IPS DF 19.7 (cell line): ENCODE measurements around the gene AGPAT2.
"Not testable (repeated sequence)": the region's sequence is repeated elsewhere in the genome, so short reads cannot be mapped to it uniquely, and the experiment has no call there.

Source experiments
- DNase-seq: peaks from one replicate; pipeline ENCODE4 v3.0.0-alpha.2; 2013; ENCODE audit warnings: low read depth, low spot score

Gene AGPAT2

GRCh38 chr9:136646827-136647711, 40.2 kb downstream of the AGPAT2 start:
- no peak for DNase-seq

- no peak for DNase-seq
Observed at GRCh38 chr9:136645903-136646754, 41.1 kb downstream of the AGPAT2 start.

- no peak for DNase-seq
Observed at GRCh38 chr9:136645352-136645902, 41.8 kb downstream of the AGPAT2 start.

GRCh38 chr9:136644593-136645351, 42.5 kb downstream of the AGPAT2 start:
- no peak for DNase-seq

GRCh38 chr9:136644343-136644592, 43.0 kb downstream of the AGPAT2 start:
- no peak for DNase-seq

- no peak for DNase-seq
Observed at GRCh38 chr9:136643596-136644342, 43.5 kb downstream of the AGPAT2 start.

- DNase-seq, result no peak
Observed at GRCh38 chr9:136642439-136642921, 44.8 kb downstream of the AGPAT2 start.

GRCh38 chr9:136640171-136641111, 46.8 kb downstream of the AGPAT2 start:
- no peak for DNase-seq

GRCh38 chr9:136634904-136635303, 52.4 kb downstream of the AGPAT2 start:
- DNase-seq, result no peak

- not testable (repeated sequence) for DNase-seq
Observed at GRCh38 chr9:136632491-136633106, 54.7 kb downstream of the AGPAT2 start.

- not testable (repeated sequence) for DNase-seq
Observed at GRCh38 chr9:136632072-136632471, 55.2 kb downstream of the AGPAT2 start.

GRCh38 chr9:136631038-136632000, 55.9 kb downstream of the AGPAT2 start:
- no peak for DNase-seq

GRCh38 chr9:136630662-136630992, 56.6 kb downstream of the AGPAT2 start:
- no peak for DNase-seq

- no peak for DNase-seq
Observed at GRCh38 chr9:136629879-136630661, 57.2 kb downstream of the AGPAT2 start.

GRCh38 chr9:136629001-136629878, 58.0 kb downstream of the AGPAT2 start:
- no peak for DNase-seq

- no peak for DNase-seq
Observed at GRCh38 chr9:136628268-136628667, 59.0 kb downstream of the AGPAT2 start.
